ENCODE data around the gene ALDH1L1.

ALDH1L1 gene

GRCh38 chr3:126151562-126152302 lies 28.7 kb downstream of the ALDH1L1 start:
- no peak for DNase-seq (ENCODE audit: low read depth)
- no peak for TF ChIP-seq CTCF (conservative IDR thresholded peaks at IDR 0.05; ENCODE audit: low read length)
- no peak overlapping the region for H3K4me3 ChIP-seq (ENCODE audit: low read length)

- DNase-seq (ENCODE audit: low read depth), result no peak
- no peak overlapping the region for H3K4me3 ChIP-seq (ENCODE audit: low read length)
- no peak for TF ChIP-seq CTCF (conservative IDR thresholded peaks at IDR 0.05; ENCODE audit: low read length)
Observed at GRCh38 chr3:126149960-126150515, 30.3 kb downstream of the ALDH1L1 start.

GRCh38 chr3:126149256-126149902 lies 31.0 kb downstream of the ALDH1L1 start:
- DNase-seq (ENCODE audit: low read depth), result no peak
- no peak overlapping the region for H3K4me3 ChIP-seq (ENCODE audit: low read length)
- TF ChIP-seq CTCF (conservative IDR thresholded peaks at IDR 0.05; ENCODE audit: low read length), result no peak

- no peak overlapping the region for H3K4me3 ChIP-seq (ENCODE audit: low read length)
- TF ChIP-seq CTCF (conservative IDR thresholded peaks at IDR 0.05; ENCODE audit: low read length), result no peak
- DNase-seq (ENCODE audit: low read depth), result no peak
Observed at GRCh38 chr3:126147932-126148683, 32.3 kb downstream of the ALDH1L1 start.

- H3K4me3 ChIP-seq (ENCODE audit: low read length), result no peak overlapping the region
- TF ChIP-seq CTCF (conservative IDR thresholded peaks at IDR 0.05; ENCODE audit: low read length), result no peak
- DNase-seq (ENCODE audit: low read depth), result no peak
Observed at GRCh38 chr3:126147147-126147931, 33.0 kb downstream of the ALDH1L1 start.

GRCh38 chr3:126146525-126147146 lies 33.8 kb downstream of the ALDH1L1 start:
- no peak for DNase-seq (ENCODE audit: low read depth)
- no peak overlapping the region for H3K4me3 ChIP-seq (ENCODE audit: low read length)
- no peak for TF ChIP-seq CTCF (conservative IDR thresholded peaks at IDR 0.05; ENCODE audit: low read length)
